Glomerular endothelial cell (primary cell): Measurements from ENCODE around the gene EEFSEC. TPM values are rescaled to one million over a fixed set of nuclear protein-coding genes. Genes with fewer than 3 reads are reported as not detected.

ENCODE experiments used
- DNase-seq: peaks from one replicate; pipeline ENCODE4 v3.0.0-alpha.2; 2011; ENCODE audit warnings: low read depth, low spot score; ENCODE audit errors: extremely low read depth
- total RNA-seq: library from RNA; depleted of rRNA; stranded (reverse); fragments of >200 nt; gene quantifications from 2 replicates; pipeline ENCODE4 v1.2.3, GENCODE V29; 2015

Gene EEFSEC
- total RNA-seq, 1 donor from 2014 or later, result 15.6 TPM

GRCh38 chr3:128215290-128215689 is 62.0 kb downstream of the EEFSEC start:
- DNase-seq, result no peak

GRCh38 chr3:128215800-128216495 is 62.7 kb downstream of the EEFSEC start:
- no peak for DNase-seq

- DNase-seq, result no peak
Observed at GRCh38 chr3:128217702-128218547, 64.6 kb downstream of the EEFSEC start.

- DNase-seq, result no peak
Observed at GRCh38 chr3:128218548-128219257, 65.4 kb downstream of the EEFSEC start.

GRCh38 chr3:128221328-128221727 is 68.0 kb downstream of the EEFSEC start:
- no peak for DNase-seq

GRCh38 chr3:128222796-128223385 is 69.6 kb downstream of the EEFSEC start:
- no peak for DNase-seq

- no peak for DNase-seq
Observed at GRCh38 chr3:128226186-128226725, 73.0 kb downstream of the EEFSEC start.

GRCh38 chr3:128226795-128227395 is 73.6 kb downstream of the EEFSEC start:
- DNase-seq, result no peak

- no peak for DNase-seq
Observed at GRCh38 chr3:128227507-128227906, 74.2 kb downstream of the EEFSEC start.

- no peak for DNase-seq
Observed at GRCh38 chr3:128228366-128228910, 75.2 kb downstream of the EEFSEC start.

GRCh38 chr3:128229106-128229857 is 76.0 kb downstream of the EEFSEC start:
- no peak for DNase-seq

GRCh38 chr3:128231606-128232005 is 78.3 kb downstream of the EEFSEC start:
- no peak for DNase-seq

- DNase-seq, result no peak
Observed at GRCh38 chr3:128232376-128233178, 79.3 kb downstream of the EEFSEC start.

GRCh38 chr3:128235207-128235926 is 82.1 kb downstream of the EEFSEC start:
- no peak for DNase-seq

- DNase-seq, result no peak
Observed at GRCh38 chr3:128236657-128237056, 83.4 kb downstream of the EEFSEC start.

- DNase-seq, result no peak
Observed at GRCh38 chr3:128237348-128238183, 84.3 kb downstream of the EEFSEC start.

GRCh38 chr3:128238184-128238489 is 84.9 kb downstream of the EEFSEC start:
- DNase-seq, result no peak
